Measurements from ENCODE around the gene DBF4B. TPM values are rescaled to one million over a fixed set of nuclear protein-coding genes. Genes with fewer than 3 reads are reported as not detected.
"Not testable (repeated sequence)": the region's sequence is repeated elsewhere in the genome, so short reads cannot be mapped to it uniquely, and the experiment has no call there.

Gene DBF4B
- total and polyA plus RNA-seq, 8 donors = 5.6 to 18.8 (median 15.9) TPM

DNA sequence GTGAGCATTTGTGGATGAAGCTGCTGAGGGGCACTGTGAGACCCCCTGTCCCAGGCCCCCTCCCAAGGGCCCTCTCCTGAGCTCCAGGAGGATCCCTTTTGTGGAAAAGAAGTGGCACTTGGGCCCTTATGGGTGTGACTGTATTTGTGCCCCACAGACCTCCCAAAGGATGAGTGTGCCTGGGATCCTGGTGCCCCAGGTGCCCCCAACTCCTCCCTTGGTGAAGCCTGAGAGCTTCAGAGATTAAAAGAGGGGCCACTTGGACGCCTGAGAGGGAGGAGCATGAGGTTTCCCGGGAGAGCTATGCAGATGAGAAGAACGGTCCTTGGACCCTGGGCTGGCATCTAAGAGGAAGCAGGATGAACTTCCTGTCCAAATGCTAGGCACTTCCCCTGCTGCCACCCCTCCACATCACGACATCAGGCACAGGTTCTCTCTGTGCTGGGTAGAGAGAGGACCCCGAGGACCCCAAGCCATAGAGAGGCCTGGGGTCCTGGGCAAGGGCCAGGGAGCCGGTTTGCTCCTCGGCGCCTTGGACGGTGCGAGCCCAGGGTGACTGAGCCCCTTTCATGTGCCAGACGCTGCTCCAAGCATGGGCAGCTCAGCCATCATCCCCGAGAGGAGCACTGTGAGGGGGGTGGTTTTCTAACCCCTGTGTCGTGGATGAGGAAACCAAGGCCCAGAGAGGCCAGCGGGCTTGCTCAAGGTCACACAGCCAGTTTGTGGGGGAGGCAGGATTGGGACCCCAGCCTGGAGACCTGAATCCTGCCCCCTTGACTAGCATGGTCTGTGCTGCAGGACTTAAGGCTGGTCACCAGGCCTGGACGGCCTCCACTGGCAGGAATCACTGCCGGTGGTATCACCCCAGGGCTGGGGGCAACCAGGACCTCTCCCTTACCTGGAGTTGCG, 44.7 kb downstream of the DBF4B start:
- no peaks in the 10 kb centered on the region for H3K9me3 ChIP-seq
- DNase-seq = peak in 1 of 4 donors; percentile 55

DNA sequence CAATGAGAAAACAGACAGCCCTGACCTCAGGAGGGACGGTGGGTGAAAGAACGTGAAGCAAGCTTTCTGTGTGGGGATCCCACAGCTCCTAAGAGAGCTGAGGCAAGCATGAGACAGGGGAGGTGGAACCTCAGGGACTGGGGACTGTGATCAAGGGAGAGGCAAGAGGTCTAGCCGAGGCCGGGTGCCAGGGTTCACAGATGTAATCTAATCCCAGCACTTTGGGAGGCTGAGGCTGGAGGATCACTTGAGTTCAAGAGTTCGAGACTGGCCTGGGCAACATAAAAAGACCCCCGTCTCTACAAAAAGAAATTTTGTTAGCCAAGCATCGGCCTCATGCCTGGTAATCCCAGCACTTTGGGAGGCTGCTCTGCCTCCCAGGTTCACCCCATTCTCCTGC, 45.8 kb downstream of the DBF4B start:
- H3K4me3 ChIP-seq = no peak overlapping the region
- H3K36me3 ChIP-seq = peaks cover 0 to 22% of the 10 kb centered on the region in 2 donors
- H3K27ac ChIP-seq = no peak overlapping the region
- no peak for ATAC-seq
- no peaks in the 10 kb centered on the region for H3K9me3 ChIP-seq
- DNase-seq = peak in 1 of 4 donors; percentile 17
- peaks cover 2 to 9% of the 10 kb centered on the region in 2 donors for H3K4me1 ChIP-seq
- peaks cover 13 to 44% of the 10 kb centered on the region in 2 donors for H3K27me3 ChIP-seq
- TF ChIP-seq, protein P1, sequence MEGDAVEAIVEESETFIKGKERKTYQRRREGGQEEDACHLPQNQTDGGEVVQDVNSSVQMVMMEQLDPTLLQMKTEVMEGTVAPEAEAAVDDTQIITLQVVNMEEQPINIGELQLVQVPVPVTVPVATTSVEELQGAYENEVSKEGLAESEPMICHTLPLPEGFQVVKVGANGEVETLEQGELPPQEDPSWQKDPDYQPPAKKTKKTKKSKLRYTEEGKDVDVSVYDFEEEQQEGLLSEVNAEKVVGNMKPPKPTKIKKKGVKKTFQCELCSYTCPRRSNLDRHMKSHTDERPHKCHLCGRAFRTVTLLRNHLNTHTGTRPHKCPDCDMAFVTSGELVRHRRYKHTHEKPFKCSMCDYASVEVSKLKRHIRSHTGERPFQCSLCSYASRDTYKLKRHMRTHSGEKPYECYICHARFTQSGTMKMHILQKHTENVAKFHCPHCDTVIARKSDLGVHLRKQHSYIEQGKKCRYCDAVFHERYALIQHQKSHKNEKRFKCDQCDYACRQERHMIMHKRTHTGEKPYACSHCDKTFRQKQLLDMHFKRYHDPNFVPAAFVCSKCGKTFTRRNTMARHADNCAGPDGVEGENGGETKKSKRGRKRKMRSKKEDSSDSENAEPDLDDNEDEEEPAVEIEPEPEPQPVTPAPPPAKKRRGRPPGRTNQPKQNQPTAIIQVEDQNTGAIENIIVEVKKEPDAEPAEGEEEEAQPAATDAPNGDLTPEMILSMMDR (IDR thresholded peaks at IDR 0.05) = no peak
- intact Hi-C loops (cut with DNase I) = no loop called here

More for the DNA sequence above, 44.7 kb downstream of the DBF4B start:
- no peak overlapping the region for H3K4me3 ChIP-seq
- TF ChIP-seq, protein P1 (IDR thresholded peaks at IDR 0.05) = no peak
- no peak for ATAC-seq
- intact Hi-C loops (cut with DNase I) = no loop called here
- peaks cover 0 to under 1% of the 10 kb centered on the region in 2 donors for H3K4me1 ChIP-seq
- no peak overlapping the region for H3K27ac ChIP-seq
- peaks cover 5 to 34% of the 10 kb centered on the region in 2 donors for H3K27me3 ChIP-seq
- peaks cover 0 to 33% of the 10 kb centered on the region in 2 donors for H3K36me3 ChIP-seq

- DNase-seq = peak in 1 of 4 donors; percentile 2
- H3K4me3 ChIP-seq; ATAC-seq; H3K27ac ChIP-seq; intact Hi-C loops (cut with DNase I); H3K9me3 ChIP-seq: not testable (repeated sequence)
- Histone ChIP-seq H3K27me3 (peaks cover 21 to 53% of the 10 kb centered on the region in 2 donors), H3K4me1 (peaks cover 7 to 14% of the 10 kb centered on the region in 2 donors), H3K36me3 (peaks cover 0 to 14% of the 10 kb centered on the region in 2 donors)
Observed at GRCh38 chr17:44755180-44755579, 46.7 kb downstream of the DBF4B start.

DNA sequence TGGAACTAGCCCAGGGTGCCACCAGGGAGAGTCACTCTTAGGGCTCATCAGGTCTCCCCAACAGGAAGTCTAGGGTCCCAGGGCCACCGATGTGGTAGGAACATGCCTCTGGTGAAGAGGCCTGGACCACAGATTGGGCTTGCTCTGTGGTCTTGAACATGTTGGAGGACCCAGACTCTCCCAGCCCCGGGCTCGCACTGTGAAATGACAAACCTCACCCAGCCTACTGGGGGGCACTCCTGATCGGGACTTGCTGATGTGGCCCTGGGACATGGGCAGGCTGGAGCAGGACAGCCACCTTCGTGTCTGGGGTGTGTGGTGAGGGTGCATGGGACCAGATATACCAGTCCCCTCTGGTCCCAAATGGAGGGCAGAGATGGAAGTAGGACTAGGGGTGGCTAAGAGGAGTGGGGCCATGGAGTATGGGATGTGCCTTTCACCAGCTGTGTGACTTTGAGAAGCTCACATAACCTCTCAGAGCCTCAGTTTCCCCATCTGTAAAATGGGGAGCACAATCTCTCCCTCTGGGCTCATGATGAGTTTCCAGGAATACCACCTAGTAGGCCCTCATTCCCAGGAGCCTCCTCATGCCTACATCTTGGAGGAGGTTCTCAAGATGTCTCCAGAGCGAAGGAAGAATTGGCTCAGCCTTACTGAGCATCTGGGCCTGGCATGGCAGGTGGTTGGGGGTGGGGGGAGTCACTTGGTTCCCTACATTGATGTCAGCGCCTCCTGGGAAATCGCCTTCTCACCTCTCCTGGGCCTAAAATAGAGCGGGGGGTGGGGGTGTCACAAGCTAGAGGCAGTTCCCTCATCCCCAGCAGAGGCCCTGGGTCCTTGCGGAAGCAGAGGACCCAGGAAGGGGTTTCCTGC, 48.8 kb downstream of the DBF4B start:
- Histone ChIP-seq H3K36me3 (no peaks in the 10 kb centered on the region), H3K4me3 (no peak overlapping the region), H3K9me3 (no peaks in the 10 kb centered on the region), H3K27me3 (peaks cover 21 to 74% of the 10 kb centered on the region in 2 donors), H3K27ac (no peak overlapping the region), H3K4me1 (peaks cover 7 to 14% of the 10 kb centered on the region in 2 donors)
- intact Hi-C loops (cut with DNase I) = no loop called here
- TF ChIP-seq, protein P1 (IDR thresholded peaks at IDR 0.05) = no peak
- peak in 1 of 4 donors; percentile 41 for DNase-seq
- no peak for ATAC-seq

DNA sequence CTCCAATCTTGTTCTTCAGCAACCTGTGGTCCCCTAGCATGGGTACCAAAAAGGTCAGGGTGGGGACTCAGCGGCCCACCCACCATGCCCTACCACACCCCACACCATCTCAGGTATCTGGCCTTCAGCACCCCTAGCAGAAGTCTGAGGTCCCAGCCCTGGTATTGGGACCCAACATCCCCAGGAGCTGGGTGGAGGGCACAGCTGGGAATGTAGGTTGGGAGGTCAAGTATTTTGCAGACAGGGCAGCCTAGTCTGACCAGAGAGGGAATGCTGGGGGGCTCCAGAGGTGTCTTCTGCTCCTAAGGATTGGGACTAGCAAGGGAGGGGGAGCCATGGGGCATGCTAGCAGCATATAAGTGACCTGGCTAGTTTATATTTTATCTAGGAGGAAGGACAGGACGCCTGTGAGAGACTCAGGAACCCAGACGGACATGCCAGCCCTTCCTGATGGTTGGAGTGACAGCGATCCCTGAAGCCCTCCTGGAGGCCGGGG, 49.5 kb downstream of the DBF4B start:
- Histone ChIP-seq H3K36me3 (no peaks in the 10 kb centered on the region), H3K4me1 (peaks cover 7 to 14% of the 10 kb centered on the region in 2 donors), H3K27ac (no peak overlapping the region), H3K27me3 (peaks cover 21 to 74% of the 10 kb centered on the region in 2 donors), H3K4me3 (no peak overlapping the region), H3K9me3 (no peaks in the 10 kb centered on the region)
- ATAC-seq (no peak), DNase-seq (peak in 1 of 4 donors; percentile 6)
- TF ChIP-seq, protein P1 (IDR thresholded peaks at IDR 0.05) = no peak
- intact Hi-C loops (cut with DNase I) = no loop called here

Measured in left lung (tissue), 10 donors.